ENCODE results near the gene ZFHX3. TPM values are rescaled to one million over a fixed set of nuclear protein-coding genes. Genes with fewer than 3 reads are reported as not detected.

The ZFHX3 gene
- total and polyA plus RNA-seq, 11 donors: 3.8 to 21.6 (median 13.6) TPM

GRCh38 chr16:73053038-73053363, 5.1 kb upstream of the ZFHX3 start:
- intact Hi-C loops (cut with DNase I): loop anchor here in 4 of 10 donors (5.0 to 10.0 kb wide), 5 partner anchors 61 to 221 kb away; no protein-coding TSS in a partner anchor
- Histone ChIP-seq H3K36me3 (no peaks in the 10 kb centered on the region), H3K27ac (peak overlapping the region; percentile 86 to 98 (median 94)), H3K27me3 (no peaks in the 10 kb centered on the region), H3K4me3 (peak overlapping the region in 3 of 12 donors; percentile 15 to 22 (median 16)), H3K9me3 (no peaks in the 10 kb centered on the region), H3K4me1 (peaks cover 3 to 80% (median 46%) of the 10 kb centered on the region in 12 donors)
- DNase-seq: no peak
- TF ChIP-seq CTCF (IDR thresholded peaks at IDR 0.05) (no peak), POLR2A (IDR thresholded peaks at IDR 0.05) (no peak)
- WGBS, 4 donors: 53 to 73% (median 65%) methylated on average over 4 of the region's 4 CpGs
- ATAC-seq: no peak

GRCh38 chr16:73052576-73052975, 4.6 kb upstream of the ZFHX3 start:
- DNase-seq: no peak
- 75 to 79% (median 76%) methylated on average over 9 of the region's 9 CpGs for WGBS, 4 donors
- intact Hi-C loops (cut with DNase I): loop anchor here in 4 of 10 donors (5.0 to 10.0 kb wide), 5 partner anchors 60 to 220 kb away; no protein-coding TSS in a partner anchor
- ATAC-seq: no peak
- TF ChIP-seq POLR2A (IDR thresholded peaks at IDR 0.05): no peak
- TF ChIP-seq CTCF (IDR thresholded peaks at IDR 0.05): no peak
- no peaks in the 10 kb centered on the region for H3K36me3 ChIP-seq
- no peaks in the 10 kb centered on the region for H3K9me3 ChIP-seq
- no peaks in the 10 kb centered on the region for H3K27me3 ChIP-seq
- H3K4me3 ChIP-seq: peak overlapping the region in 1 of 12 donors; percentile 15
- peak overlapping the region in 11 of 12 donors; percentile 86 to 98 (median 93) for H3K27ac ChIP-seq
- peaks cover 3 to 80% (median 46%) of the 10 kb centered on the region in 12 donors for H3K4me1 ChIP-seq

- no peak for DNase-seq
- WGBS, 4 donors: 87 to 93% (median 89%) methylated on average over 9 of the region's 9 CpGs
- intact Hi-C loops (cut with DNase I): loop anchor here in 4 of 10 donors (5.0 to 10.0 kb wide), 5 partner anchors 60 to 220 kb away; no protein-coding TSS in a partner anchor
- Histone ChIP-seq H3K27ac (peak overlapping the region in 9 of 12 donors; percentile 32 to 98 (median 95)), H3K4me1 (peaks cover 3 to 84% (median 51%) of the 10 kb centered on the region in 12 donors), H3K4me3 (no peak overlapping the region), H3K36me3 (no peaks in the 10 kb centered on the region), H3K9me3 (no peaks in the 10 kb centered on the region), H3K27me3 (no peaks in the 10 kb centered on the region)
- no peak for ATAC-seq
- TF ChIP-seq CTCF (IDR thresholded peaks at IDR 0.05) (no peak), POLR2A (IDR thresholded peaks at IDR 0.05) (no peak)
Observed at GRCh38 chr16:73051961-73052360, 4.0 kb upstream of the ZFHX3 start.

GRCh38 chr16:73051226-73051625, 3.3 kb upstream of the ZFHX3 start:
- Histone ChIP-seq H3K9me3 (no peaks in the 10 kb centered on the region), H3K27me3 (no peaks in the 10 kb centered on the region), H3K36me3 (no peaks in the 10 kb centered on the region), H3K4me1 (peaks cover 3 to 88% (median 52%) of the 10 kb centered on the region in 12 donors), H3K4me3 (no peak overlapping the region), H3K27ac (peak overlapping the region in 10 of 12 donors; percentile 27 to 98 (median 93))
- no peak for ATAC-seq
- no peak for TF ChIP-seq CTCF (IDR thresholded peaks at IDR 0.05)
- no peak for TF ChIP-seq POLR2A (IDR thresholded peaks at IDR 0.05)
- intact Hi-C loops (cut with DNase I): loop anchor here in 4 of 10 donors (5.0 to 10.0 kb wide), 5 partner anchors 59 to 219 kb away; no protein-coding TSS in a partner anchor
- no peak for DNase-seq
- WGBS, 4 donors: 69 to 81% (median 77%) methylated on average over 5 of the region's 5 CpGs

Data from heart left ventricle (tissue), 16 donors.